Activated T-cell treated with anti-CD3 and anti-CD28 coated beads for 1 hour (primary cell): Measurements from ENCODE around the gene HYAL1.

Experiments used
- DNase-seq: peaks from one replicate; pipeline ENCODE4 v3.0.0-alpha.2; 2020; ENCODE audit warnings: low read depth

Gene HYAL1

DNA sequence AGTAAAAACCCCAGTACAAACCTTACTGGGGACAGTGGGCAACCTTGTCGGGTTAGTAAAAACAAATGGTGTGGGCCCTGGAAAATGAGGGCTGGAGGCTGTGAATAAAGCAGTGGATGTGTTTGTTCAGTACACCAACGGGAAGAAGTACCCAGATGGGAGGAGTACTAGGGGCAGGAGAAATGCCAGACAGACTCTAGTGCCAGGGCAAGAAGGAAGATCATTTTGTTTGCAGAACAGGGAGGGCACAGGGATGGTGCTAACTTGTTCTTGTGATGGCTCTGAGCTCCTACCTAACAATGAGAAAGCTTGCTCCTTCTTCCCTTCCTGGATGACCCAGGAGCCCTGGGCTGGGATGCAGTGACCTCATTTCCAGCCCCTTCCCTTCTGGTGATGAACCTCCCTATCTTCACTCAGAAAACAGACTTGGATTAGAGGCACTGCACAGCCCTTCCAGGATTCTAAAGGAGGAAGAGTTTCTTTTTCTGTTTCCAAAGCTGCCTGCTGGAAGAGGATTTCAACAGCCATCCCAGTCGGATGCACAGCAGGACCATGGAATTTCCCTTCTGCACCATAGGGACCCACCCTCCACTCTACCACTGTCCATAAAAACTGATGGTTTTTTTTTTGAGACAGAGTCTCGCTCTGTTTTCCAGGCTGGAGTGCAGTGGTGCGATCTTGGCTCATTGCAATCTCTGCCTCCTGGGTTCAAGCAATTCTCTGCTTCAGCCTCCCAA lies 31.1 kb upstream of the HYAL1 start:
- DNase-seq = no peak

DNA sequence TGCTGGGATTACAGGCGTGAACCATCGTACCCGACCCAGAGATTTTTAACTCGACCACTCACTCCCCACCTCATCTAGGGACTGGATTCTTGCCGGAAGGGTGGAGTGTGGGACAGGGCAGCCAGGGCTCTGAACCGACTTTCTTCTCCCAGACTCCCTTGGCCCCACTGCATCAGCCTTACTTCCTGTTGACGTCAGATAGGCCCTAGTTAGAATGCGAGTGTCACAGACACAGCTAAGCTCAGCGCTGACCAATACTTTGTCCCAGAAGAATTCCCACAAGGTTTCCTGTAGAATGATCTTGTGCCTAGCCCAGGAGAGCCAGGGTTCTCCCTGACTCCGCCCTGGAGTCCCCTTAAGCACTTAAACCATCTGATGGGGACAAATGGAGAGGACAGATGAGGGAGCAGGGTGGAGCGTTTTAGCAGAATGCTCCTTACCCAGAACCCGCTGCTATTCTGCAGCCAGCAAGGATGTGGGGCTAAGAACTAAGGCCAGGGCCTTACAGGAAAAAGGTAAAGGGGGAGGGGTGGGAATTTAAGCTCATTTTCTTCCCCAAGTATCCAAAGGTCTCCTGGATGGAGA lies 30.5 kb upstream of the HYAL1 start:
- DNase-seq = no peak

DNA sequence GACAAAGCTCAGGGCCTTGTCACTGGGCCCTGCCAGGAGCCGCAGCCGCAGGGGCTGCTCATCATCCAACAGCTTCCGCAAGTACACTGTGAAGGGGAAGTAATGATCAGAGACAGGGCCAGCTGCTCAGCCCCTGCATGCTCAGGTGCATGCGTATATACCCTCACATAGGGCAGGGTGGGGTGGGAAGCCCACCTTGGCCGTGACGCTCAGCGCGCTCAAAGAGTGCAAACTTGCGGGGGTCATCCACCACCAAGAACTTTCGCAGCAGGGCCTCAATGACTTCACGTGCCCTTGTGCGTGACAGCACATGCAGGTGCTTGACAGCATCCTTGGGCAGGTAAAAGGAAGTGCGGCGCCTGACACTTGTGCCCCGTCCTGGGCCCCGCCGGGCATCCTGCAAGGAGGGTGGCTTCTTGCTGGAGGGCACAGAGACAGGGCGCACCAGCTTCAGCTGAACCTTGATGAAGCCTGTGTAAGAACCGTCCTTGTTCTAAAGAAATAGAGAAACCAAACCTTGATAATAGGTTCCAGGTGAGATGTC lies 28.1 kb upstream of the HYAL1 start:
- DNase-seq = no peak

DNA sequence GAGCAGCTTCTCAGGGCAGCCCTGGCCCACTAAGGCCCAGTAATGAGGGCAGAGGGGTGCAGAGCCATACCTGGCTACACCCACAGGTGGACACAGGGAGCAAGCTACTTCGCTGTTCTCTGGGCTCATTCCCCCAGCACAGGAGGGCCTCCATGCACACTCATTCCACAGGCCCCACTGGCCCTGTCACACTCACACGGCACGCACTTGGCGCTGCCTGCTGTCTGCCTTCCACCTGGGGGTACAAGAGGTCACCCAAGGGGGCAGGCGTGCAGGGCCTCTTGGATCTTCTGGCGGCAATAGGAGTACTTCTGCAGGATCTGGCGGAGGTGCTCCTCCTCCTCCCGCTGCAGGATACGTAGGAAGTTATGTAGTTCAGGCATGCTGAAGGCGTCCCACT lies 27.0 kb upstream of the HYAL1 start:
- no peak for DNase-seq

DNA sequence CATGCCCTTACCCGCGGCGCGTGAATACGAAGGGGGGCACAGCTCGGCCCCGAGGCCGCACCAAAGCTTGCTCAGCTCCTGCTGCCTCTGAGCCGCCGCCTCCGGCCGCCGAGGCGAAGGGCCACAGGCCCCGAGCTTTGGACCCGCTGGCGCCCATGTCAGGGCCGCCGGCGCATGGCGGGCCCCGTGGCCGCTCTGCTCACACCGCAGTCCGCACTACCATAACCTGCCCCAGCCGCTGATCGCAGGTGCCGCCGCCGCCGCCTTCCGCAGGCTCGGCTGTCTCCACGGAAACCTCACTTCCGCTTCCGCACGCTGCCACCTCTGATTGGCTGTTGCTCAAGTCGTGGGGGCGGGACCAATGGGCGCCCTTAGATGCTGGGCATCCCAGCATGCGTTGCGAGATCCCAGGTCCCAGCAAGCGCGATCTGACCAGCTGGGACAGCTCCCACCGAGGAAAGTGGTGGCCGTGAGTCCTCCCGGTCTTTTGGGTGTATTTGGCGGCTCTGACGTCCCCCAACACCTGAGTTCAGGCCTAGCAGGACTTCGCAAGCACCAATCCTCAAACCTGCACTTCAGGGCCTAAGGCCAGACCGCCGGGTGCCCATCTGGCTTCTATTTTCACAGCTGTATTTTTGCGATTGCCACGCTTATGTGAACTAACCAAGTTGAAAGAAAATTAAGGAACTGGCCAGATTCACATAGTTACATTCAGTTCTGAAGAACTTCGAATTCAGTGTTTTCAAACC lies 24.7 kb upstream of the HYAL1 start, which contains the start of gene TUSC2:
TSS of gene TUSC2 (minus strand) at position 281 of the 749 bp plus-strand sequence. CDS start at position 157, 124 bp downstream.
- DNase-seq = peak; percentile 93

DNA sequence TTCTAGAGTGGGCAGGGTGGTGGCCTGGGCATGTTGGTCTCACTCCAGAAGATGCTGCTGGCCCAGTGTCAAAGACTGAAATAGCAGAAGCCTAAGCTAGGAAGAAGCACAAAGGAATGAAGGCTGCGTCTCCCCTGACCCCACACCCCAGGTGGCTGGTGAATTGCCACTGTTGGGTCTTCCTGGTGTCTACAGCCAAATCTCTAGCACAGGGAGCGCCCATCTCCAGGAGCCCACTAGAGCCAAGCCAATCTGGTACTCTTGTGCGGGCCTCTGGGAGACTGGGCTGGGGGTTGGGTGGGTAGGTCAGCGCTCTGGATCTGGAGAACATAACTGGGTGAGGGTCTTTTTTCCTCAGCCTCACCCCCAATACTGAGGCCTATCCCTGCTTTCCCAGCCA lies 23.8 kb upstream of the HYAL1 start:
- no peak for DNase-seq

DNA sequence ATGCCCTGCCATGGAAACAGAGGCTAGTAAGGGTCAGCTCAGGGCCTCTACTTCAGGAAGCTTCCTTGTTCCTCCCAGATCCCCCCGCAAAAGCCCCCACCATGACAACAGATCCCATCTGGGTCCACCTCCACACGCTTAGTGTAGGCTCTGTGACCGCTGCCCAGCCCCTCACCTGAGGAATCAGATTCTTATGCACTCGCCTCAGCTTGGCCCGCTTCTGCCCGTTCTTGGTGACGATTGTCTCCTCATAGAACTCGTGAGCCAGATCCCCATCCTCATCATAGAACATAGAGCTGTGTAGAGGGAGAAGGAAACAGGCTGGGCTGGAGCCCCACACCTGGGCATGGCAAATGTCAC lies 22.8 kb upstream of the HYAL1 start:
- no peak for DNase-seq

DNA sequence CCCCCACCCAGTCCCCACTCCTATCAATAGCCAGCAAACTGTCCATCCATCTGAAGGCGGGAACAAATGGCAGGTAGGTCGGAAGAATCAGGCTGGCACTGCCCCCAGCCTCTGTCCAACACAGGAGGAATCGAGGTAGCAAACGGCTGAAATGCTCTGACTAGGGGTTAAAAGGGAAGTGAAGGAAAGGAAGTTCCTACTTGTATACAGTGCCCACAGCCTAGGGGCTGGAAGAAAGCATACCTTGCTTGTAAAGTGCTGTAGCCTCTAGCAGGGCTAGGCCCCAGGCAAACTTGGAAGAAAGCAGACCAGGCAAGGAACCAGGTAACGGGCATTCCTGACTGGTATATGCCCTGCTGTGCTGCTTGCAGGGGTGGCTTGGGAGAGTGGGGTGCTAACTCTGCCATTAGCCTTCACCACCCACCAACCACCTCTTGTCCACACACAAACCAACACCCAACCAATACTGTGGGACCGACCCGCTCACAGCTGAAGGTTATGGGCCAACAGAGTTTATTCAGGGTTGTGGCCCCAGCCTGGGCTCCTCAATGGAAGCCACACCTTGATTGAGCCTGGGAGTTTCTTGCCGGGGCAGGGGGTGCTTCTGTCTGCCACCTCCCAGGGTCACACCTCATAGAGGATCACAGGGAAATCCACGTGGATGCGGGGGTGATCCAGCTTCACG lies 22.3 kb upstream of the HYAL1 start:
- no peak for DNase-seq

DNA sequence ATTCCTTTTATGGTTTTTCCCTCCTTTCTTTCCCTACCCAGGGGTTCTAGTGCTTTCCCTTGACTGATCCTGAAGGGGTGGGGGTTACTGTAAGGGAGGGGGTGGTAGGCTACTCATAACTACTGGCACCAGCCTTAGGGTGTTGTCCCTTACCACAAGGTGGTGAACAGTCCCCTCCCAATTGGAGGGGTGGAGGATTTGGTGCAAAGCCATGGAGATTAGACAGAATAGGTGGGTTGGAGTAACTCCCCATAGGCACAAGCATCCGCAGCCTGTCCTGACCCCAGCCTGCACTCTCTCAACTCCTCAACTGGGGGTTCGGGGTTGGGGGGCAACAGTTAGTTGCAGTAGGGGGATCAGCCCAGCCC lies 21.7 kb upstream of the HYAL1 start:
- DNase-seq = no peak

DNA sequence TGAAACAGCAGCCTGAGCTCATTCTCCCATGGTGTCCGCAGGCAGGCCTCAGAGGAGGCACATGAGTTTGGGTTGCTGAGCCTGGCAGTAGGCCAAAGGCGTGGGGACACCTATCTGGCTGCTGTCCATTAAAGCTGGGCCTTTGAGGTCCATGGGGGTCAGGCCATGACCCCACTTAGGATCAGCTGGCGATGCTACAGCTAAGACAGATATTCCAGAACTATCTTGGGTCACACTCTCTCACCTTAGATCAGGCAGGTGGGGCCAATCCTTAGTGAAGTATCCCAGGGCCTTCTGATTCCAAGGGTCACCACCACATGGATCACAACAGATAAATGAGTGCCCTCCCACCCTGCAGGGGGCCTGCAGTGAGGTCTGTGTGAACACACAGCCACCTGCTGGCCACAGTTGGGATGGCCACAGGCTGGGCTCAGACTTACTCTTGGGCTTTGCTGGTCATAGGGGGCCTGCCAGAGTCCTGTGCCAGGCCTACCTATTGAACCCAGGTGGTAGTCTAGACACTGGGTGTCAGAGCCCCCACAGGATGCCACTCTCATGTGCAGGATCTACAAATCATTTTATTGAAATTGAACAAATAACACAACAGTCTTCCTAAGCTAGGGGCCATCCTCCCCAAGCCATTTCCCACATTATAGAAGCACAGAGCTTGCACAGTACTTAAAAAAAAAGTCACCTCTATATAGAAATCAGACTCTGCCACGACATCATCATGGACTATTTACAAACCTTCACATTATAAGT lies 21.2 kb upstream of the HYAL1 start:
- peak; percentile 50 for DNase-seq

DNA sequence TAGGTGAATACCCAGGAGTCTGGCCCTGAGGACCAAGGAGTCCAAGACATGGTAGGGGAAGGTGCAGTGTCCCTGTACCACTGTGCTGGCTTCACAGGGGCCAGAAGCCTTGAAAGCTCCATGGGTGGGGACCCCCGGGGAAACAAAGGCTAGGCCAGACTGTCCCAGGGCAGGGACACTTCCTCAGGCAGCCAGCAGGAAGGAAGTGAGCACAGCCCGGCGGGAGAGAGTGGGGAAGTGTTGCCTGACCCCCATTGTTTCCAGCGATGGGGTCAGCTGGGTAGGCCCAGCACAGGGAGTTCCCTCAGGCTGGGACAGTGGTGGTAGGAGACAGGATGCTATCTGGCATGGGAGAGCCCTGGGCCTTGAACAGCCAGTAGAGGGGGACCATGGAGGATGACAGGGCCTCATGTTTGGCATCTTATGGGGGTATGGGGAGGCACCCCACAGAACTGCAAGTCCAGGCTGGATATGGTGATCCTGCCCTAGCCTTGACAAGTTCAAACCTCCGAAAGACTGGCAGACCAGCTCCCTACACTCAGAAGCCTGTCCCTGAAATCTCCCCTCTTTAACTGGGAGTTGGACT lies 20.3 kb upstream of the HYAL1 start:
- no peak for DNase-seq

DNA sequence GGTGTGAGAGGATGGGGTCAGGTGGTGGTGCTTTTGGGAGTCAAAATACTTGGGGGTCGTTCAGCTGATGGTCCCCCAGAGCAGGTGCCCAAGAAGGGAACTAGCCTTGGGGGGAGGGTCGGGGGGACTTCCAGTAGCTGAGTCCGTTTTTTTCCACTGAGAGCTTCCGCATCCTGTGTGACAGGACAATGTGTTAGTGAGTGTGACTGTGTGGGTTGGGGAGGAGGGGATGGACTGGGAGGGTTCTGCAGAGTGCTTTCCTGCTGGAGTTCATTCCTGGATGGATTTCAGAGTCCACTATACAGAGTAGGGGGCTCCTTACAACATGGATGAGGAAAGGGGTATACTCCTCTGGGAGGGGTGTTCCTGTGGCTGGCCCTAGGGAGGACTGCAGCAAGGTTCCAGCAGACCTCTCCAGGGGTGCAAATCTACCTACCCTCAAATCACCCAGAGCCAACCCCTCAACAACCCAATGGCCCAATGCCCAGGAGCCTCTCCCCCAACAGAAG lies 19.8 kb upstream of the HYAL1 start:
- no peak for DNase-seq

DNA sequence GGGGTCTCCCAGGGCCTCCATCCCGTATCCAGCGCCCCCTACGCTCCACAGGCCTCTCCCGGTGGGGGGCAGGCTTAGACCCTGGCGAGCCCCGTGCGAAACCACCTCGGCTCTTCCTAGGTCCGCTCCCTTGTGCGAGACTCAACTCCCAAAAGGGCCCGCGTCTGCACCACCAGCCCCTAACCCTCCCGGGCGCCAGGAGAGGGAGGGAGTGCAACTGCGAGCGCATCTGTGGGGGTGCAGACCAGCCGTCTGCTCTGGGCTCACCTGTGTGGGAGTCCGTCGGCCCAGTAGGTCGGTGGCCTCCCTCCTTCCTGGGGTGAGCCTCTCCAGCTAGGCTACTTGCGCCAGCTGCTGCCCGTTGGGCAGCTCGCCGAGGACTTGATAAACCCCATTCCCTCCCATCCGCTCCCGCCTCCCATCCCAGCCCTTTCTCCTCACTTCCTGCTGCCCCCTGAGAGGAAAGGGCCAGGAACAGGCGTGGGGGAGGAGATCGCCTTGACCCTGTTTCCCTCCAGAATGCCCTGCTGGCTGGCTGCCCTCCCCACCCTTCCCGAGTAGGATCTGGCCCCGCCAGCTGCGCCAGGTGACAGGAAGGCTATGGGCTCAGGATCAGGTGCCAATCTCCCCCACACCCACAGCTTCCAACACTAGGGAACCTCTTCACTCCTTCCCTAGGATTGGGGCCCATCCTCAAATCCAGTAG lies 19.2 kb upstream of the HYAL1 start, which contains the start of gene HYAL2:
TSS of gene HYAL2 (minus strand) at position 360 of the 706 bp plus-strand sequence. CDS start 2,256 bp downstream, outside the sequence.
- no peak for DNase-seq

DNA sequence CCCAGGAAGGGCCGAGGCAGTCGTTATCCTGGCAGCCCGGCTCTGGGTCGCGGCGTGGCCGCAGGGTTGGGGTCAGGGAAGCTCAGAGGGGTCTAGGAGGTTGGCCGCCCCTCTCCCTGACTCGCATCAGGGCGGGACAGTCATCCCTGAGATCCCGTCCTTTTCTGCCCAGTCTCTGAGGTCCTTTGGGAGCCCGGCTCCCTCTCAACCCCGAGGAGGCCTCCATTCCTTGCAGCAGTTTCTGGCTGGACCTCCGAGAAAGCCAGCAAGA lies 18.7 kb upstream of the HYAL1 start:
- DNase-seq = no peak

DNA sequence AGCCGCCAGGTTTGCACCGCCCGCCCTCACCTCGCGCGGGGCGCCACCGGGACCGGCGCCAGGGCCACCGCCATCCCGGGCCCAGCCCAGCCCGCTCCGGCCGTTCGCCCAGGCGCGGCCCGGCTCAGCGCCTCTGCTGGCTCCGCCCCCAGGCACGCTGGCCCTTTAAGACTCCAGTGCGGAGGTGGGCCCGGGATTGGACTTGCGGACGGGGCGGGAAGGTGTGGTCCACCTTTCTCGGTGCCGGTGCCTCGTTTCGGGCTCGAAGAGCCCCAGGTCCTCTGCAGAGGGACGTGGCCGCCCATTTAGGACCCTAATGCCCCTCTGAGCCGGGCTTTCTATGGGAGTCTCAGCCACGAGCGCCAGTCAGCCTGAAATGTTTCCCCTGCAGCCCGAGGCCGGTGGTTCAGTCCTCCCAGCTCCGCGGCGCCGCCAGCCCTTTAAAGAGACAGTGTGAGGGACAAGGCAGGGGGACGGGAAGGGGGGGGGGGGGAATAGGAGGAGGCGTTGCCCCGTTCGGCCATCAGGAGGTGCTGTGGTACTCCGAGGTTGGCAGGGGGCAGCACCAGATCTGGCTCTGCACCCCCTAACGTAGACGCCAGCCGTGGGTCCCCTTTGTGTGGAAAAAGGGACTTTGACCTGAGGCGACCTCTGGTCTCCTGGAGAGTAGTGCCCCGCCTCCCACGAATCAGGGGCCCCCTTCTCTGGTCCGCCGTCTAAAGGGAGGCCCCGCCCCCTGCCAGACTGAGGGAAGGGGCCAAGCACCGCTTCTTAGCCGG lies 18.2 kb upstream of the HYAL1 start:
- peak; percentile 72 for DNase-seq

DNA sequence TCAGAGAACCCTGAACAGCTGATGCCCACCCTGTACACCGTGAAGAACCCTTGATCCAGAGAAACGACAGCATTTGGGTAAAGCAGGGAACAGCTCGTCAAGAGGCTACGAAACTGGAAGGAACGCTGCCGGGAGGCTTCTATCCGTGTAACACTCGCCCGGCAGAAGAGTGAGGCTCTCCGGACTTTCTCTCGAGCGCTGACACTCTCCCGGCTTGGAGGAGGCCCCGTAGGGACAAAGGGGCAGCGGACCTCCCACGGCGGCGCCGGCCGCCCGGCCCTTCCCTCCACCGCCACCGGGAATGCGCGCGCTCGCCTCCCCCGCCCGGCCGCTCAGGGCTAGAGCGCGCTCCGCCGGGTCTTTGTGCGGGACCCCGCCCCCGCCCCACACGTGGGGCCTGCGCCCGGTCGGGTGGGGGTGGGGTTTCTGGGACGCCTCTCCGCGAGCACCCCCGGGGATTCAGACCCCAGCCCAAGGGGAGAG lies 17.5 kb upstream of the HYAL1 start:
- DNase-seq = peak; percentile 46

DNA sequence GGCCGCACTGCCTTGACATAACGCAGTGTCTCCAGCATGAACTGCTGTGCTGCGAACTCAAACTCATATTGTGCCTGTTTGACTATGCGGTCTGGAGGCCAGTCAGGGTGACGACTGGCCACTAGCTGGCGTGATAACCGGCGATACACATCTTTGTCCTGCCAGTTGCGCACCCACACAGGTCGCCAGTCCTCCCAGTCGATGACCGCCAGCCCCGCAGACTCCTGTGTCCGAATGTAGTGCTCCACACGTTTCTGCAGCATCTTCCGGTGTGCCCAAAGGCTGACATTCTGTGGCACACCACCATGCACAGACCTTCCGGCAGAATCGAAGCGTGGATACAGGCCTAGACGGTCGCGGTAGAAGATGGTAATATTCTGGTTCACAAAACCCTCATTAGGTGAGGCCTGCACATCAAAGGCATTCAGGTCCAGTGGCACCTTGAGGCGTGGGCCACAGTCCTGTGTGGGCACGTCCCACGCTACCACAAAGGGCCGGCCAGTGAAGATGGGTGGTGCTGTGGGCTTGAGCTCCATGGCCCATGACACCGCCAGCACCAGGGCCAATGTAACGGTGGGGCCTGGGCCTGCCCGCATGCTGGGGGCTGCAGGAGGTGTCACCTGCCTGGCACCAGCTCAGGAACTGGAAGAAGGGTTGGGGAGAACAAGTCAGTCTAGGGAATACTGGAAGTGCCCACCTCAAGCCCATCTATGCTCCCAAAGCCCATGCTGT lies 16.7 kb upstream of the HYAL1 start:
- no peak for DNase-seq

DNA sequence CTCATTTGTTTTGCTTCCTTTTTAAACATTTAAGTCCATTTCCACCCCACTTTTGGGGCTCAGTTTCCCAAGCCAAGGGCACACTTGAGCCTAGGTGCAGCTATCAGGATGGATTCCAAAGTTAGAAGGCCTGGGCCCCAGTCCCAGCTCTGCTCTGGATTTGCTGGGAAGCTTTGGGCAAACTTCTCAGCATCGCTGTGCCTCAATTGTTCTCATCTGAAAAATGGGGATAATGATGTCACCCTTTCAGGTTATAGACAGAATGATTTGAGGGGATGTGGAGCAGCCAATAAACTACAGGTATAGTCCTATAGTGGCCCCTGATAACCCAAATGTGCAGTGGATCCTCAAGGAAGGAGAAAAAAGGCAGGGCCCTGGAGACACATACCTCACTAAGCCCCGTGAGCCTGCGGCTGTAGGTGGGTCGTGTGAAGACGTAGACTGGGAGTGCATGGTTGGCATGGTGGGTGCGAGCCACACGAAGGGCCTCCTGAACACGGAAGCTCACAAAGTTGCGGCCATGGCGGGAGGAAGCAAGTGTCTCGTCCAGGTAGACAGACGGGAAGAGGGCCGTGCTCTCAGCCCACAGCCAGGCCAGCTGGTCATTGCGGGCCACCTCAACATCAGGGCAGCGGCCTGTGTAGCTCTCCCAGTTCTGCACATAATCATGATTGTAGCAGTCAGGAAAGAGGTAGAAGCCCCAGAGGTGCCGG lies 16.0 kb upstream of the HYAL1 start:
- DNase-seq = no peak
